ENCODE measurements around the gene PHLPP1.

The PHLPP1 gene

DNA sequence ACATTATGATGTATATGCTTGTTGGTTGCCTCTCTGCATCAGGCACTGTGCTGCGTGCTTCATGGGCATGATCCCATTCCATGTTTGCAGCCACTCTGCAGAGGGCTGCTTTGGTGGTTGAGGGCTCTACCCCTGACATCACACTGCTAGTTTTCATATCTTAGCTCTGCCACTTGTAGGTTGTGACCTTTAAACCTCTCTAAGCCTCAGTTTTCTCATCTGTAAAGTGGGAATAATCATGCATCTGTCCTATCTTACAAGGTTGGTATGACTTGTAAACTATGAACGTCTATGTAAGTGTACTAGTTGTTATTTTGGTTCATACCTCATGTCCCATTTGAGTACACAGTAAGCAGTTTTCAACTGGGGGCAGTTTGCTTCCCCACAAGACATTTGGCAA is 260.4 kb downstream of the PHLPP1 start:
- Histone ChIP-seq H3K36me3 (ENCODE audit: low read length) (no peaks in the 10 kb centered on the region), H2AFZ (ENCODE audit: low read depth, low read length, severe bottlenecking) (no peak overlapping the region), H3K9ac (ENCODE audit: low read length) (no peak overlapping the region), H3K9me2 (replicated peaks; ENCODE audit: insufficient read depth, low read length) (no peaks in the 10 kb centered on the region), H3K9me3 (ENCODE audit: insufficient read depth, low read length) (no peaks in the 10 kb centered on the region), H3F3A (ENCODE audit: insufficient read depth) (no peaks in the 10 kb centered on the region), H3K27me3 (ENCODE audit: low read length) (no peaks in the 10 kb centered on the region), H4K20me1 (ENCODE audit: low read depth, low read length) (no peaks in the 10 kb centered on the region), H3K4me2 (ENCODE audit: low read depth, low read length, poor library complexity, severe bottlenecking) (no peak overlapping the region), H3K4me3 (ENCODE audit: insufficient read depth, low read length, poor library complexity, severe bottlenecking) (no peak overlapping the region), H3K27ac (ENCODE audit: low read depth, low read length) (no peak overlapping the region), H3K79me2 (ENCODE audit: insufficient read depth, low read length) (no peaks in the 10 kb centered on the region)
- no peak for TF ChIP-seq EZH2phosphoT487 (conservative IDR thresholded peaks at IDR 0.05; ENCODE audit: low read length)
- TF ChIP-seq CTCF (IDR thresholded peaks at IDR 0.05; ENCODE audit: insufficient read depth, low read length, poor library complexity, severe bottlenecking): no peak

DNA sequence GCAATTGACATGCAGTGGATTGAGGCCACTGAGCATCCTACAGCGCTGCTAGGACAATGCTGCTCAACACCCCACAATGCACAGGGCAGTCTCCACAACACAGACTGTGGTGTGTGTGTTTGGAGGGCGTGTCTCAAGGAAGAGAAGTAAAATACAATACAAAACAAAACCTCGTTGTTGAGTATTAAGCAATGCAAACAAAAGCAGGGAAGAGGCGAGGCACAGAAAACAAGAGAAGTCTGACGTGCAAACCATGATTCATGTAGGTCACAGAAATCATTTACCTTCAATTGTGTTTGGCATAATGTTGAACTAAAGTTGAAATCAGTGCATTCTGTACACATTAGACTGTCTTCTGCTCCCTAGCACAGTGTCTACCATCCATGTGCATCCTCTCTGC is 260.9 kb downstream of the PHLPP1 start:
- H3K9ac ChIP-seq (ENCODE audit: low read length): no peak overlapping the region
- H2AFZ ChIP-seq (ENCODE audit: low read depth, low read length, severe bottlenecking): no peak overlapping the region
- no peaks in the 10 kb centered on the region for H3K79me2 ChIP-seq (ENCODE audit: insufficient read depth, low read length)
- TF ChIP-seq CTCF (IDR thresholded peaks at IDR 0.05; ENCODE audit: insufficient read depth, low read length, poor library complexity, severe bottlenecking): no peak
- no peak for TF ChIP-seq EZH2phosphoT487 (conservative IDR thresholded peaks at IDR 0.05; ENCODE audit: low read length)
- H3K4me2 ChIP-seq (ENCODE audit: low read depth, low read length, poor library complexity, severe bottlenecking): no peak overlapping the region
- H3K36me3 ChIP-seq (ENCODE audit: low read length): no peaks in the 10 kb centered on the region
- no peaks in the 10 kb centered on the region for H3K27me3 ChIP-seq (ENCODE audit: low read length)
- H4K20me1 ChIP-seq (ENCODE audit: low read depth, low read length): no peaks in the 10 kb centered on the region
- no peaks in the 10 kb centered on the region for H3K9me2 ChIP-seq (replicated peaks; ENCODE audit: insufficient read depth, low read length)
- no peaks in the 10 kb centered on the region for H3F3A ChIP-seq (ENCODE audit: insufficient read depth)
- H3K4me3 ChIP-seq (ENCODE audit: insufficient read depth, low read length, poor library complexity, severe bottlenecking): no peak overlapping the region
- no peaks in the 10 kb centered on the region for H3K9me3 ChIP-seq (ENCODE audit: insufficient read depth, low read length)
- no peak overlapping the region for H3K27ac ChIP-seq (ENCODE audit: low read depth, low read length)

- H3K4me2 ChIP-seq (ENCODE audit: low read depth, low read length, poor library complexity, severe bottlenecking): no peak overlapping the region
- H3K9ac ChIP-seq (ENCODE audit: low read length): no peak overlapping the region
- no peak overlapping the region for H3K27ac ChIP-seq (ENCODE audit: low read depth, low read length)
- no peaks in the 10 kb centered on the region for H3K79me2 ChIP-seq (ENCODE audit: insufficient read depth, low read length)
- no peaks in the 10 kb centered on the region for H3K27me3 ChIP-seq (ENCODE audit: low read length)
- no peaks in the 10 kb centered on the region for H4K20me1 ChIP-seq (ENCODE audit: low read depth, low read length)
- no peaks in the 10 kb centered on the region for H3K9me3 ChIP-seq (ENCODE audit: insufficient read depth, low read length)
- H3K4me3 ChIP-seq (ENCODE audit: insufficient read depth, low read length, poor library complexity, severe bottlenecking): no peak overlapping the region
- no peaks in the 10 kb centered on the region for H3F3A ChIP-seq (ENCODE audit: insufficient read depth)
- no peak overlapping the region for H2AFZ ChIP-seq (ENCODE audit: low read depth, low read length, severe bottlenecking)
- no peaks in the 10 kb centered on the region for H3K9me2 ChIP-seq (replicated peaks; ENCODE audit: insufficient read depth, low read length)
- TF ChIP-seq EZH2phosphoT487 (conservative IDR thresholded peaks at IDR 0.05; ENCODE audit: low read length) (no peak), CTCF (IDR thresholded peaks at IDR 0.05; ENCODE audit: insufficient read depth, low read length, poor library complexity, severe bottlenecking) (no peak)
- no peaks in the 10 kb centered on the region for H3K36me3 ChIP-seq (ENCODE audit: low read length)
Measured at GRCh38 chr18:62977512-62977911, 262.2 kb downstream of the PHLPP1 start.
